Measurements from ENCODE around the gene CLEC4G.

DNA sequence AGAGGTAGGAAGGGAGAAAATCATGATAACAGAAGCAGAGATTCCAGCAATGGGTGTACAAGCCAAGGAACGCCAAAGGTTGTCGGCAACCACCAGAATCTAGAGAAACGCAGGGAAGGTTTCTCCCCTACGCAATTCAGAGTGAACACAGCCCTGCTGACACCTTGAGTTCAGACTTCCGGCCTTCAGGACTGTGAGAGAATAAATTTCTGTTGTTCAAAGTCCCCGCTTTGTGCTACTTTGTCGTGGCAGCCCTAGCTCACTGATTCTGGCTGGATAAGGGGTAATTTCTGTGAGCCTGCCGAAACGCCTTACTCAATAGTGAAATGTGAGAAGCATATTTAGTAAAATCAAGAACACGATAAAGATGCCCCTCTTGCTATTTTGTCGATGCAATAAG, 5.3 kb upstream of the CLEC4G start:
- TF ChIP-seq, protein P1, sequence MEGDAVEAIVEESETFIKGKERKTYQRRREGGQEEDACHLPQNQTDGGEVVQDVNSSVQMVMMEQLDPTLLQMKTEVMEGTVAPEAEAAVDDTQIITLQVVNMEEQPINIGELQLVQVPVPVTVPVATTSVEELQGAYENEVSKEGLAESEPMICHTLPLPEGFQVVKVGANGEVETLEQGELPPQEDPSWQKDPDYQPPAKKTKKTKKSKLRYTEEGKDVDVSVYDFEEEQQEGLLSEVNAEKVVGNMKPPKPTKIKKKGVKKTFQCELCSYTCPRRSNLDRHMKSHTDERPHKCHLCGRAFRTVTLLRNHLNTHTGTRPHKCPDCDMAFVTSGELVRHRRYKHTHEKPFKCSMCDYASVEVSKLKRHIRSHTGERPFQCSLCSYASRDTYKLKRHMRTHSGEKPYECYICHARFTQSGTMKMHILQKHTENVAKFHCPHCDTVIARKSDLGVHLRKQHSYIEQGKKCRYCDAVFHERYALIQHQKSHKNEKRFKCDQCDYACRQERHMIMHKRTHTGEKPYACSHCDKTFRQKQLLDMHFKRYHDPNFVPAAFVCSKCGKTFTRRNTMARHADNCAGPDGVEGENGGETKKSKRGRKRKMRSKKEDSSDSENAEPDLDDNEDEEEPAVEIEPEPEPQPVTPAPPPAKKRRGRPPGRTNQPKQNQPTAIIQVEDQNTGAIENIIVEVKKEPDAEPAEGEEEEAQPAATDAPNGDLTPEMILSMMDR (IDR thresholded peaks at IDR 0.05; ENCODE audit: borderline replicate concordance, extremely low read depth, low read length, poor library complexity, severe bottlenecking) = no peak
- TF ChIP-seq EZH2 (IDR thresholded peaks at IDR 0.05; ENCODE audit: borderline replicate concordance, low read depth, low read length, severe bottlenecking) = no peak
